ENCODE measurements around the gene ABHD17B.
A peak's percentile ranks its signal among the peaks of the same experiment; 100 is the strongest.
"Not testable (repeated sequence)": the region's sequence is repeated elsewhere in the genome, so short reads cannot be mapped to it uniquely, and the experiment has no call there.

Gene ABHD17B
- total RNA-seq = 23.4 to 30.2 reads per million in 2 experiments

DNA sequence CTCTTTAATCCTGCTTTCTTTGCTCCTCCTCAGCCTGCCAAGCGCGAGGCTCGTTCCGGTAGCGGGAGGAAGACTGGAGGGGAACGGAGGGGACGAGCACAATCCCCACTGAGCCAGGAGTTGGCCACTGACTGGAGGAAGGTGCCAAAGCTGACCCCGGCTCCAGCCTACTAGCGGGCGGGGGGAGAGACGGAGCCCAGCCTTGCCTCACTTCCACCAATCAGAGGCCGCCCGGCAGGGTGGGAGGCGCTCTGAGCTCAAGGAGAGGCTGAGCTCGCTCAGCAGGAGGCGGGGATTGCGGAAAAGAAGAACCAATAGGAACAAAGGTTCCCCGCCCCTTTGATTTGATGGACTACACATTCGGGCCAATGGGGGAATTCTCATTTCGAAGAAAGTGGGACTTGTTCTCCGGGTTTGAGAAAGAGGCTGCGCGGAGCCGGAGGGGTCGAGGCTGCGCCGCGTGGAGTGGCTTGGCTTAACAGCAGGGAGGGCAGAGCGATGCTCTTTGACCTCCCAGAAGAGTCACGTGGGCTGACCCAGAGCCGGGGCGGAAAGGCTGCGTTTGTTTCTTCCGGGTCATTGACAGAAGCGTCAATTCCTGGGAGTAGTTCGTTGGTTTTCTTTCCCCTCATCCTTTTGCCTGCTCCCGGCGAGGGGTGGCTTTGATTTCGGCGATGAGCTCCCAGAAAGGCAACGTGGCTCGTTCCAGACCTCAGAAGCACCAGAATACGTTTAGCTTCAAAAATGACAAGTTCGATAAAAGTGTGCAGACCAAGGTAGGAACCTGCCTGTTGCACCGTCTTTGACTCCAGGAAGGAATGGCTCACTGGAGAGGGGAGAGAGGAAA, at the start of gene ABHD17B, which contains the start of gene C9orf85:
TSS of gene ABHD17B (minus strand) at position 133 of the 847 bp plus-strand sequence. CDS start 36,113 bp downstream, outside the sequence.
TSS of gene C9orf85 (plus strand) at position 579 of the 847 bp plus-strand sequence. CDS start at position 675, 96 bp downstream.
- DNase-seq (ENCODE audit: low read depth) = peak; percentile 94

DNA sequence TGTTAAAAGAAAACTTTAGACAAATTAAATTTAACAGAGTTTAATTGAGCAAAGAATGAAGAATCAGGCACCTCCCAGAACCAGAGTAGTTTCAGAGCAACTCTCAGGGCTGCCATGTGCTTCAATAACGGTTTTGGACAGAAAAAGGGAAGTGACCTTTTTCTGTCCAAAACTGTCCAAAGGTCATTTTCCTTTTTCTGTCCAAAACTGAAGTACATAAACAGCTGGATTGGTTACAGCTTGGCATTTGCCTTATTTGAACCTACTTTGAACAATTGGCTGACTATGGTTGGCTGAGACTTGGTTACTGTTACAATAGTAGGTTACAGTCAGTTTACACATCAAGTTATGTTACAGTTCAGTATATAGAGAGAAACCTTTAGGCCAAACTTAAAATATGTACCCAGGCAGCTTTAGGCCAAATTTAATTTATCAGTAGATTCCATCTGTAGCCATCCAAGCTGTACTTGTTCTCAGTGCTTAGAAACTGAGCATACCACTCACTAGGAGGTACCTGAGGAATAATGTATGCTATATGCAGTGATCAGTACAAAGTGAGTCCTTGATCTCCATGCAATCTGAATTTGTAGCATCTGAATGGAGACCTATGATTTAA, 44.4 kb upstream of the ABHD17B start:
- DNase-seq (ENCODE audit: low read depth) = no peak

DNA sequence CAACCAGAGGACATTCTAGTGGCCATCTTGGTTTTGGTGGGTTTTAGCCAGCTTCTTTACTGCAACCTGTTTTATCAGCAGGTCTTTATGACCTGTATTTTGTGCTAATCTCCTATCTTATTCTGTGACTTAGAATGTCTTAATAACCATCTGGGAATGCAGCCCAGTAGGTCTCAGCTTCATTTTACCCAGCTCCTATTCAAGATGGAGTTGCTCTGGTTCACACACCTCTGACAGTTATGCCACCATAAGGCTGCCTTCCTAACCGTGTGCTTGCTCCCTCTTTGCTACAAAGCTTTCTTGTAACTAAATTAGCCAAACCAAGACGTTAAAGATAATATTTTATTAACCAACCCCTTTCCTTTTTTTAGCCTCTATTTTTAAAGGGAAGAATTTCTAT, 43.7 kb upstream of the ABHD17B start:
- not testable (repeated sequence) for DNase-seq (ENCODE audit: low read depth)

DNA sequence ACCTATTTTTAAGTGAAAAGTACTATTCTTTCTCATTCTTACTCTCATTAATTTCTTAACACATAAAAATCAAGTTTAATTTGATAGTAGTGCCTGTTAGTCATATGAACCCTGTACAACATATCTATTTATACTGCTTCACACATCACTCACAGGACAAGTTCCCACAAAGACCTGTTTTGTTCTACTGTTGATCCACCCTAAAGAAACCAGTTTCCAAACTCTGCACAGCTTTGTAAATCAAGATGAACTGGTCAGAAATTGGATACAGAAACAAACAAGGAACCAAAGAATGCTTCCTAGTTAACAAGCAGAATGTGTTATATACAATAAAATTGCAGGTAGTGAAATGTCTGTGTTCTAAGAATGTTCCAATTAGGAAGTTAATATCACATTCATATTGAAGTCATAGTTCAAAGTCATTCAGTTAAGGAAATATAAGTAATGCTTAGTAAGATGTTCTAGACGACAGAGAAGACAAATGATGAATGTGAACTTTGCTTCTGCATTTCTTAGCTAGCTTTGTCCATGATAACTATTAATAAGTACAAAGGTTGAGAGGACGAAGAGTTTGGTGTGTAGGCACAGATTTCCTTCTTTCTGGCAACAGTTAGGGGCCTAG, 33.9 kb upstream of the ABHD17B start:
- DNase-seq (ENCODE audit: low read depth) = no peak

DNA sequence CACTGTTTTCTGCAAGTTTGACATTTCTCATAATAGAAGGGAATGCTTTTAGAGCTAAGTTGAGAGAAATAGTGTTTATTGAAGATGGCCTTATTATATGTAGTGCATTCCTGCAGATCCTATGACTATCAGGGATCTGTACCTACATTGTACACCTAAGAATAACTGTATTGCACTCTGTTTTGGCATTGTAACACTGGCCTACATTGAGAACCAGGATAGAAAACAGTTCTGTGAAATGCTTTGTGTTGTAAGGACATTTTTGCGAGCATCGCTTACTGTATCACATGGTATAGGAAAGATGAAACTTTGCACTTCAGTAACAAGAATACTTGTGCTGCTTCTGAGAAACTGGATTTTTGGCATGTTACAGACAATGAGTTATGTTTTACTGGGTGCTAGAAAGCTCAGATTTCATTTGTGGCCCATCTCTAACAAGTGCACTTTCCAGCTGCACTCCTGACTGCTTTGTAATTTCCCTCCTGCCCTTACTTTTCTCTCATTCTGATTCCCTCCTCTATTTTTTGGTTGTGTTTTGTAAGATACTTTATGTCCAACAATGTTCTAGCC, 31.1 kb upstream of the ABHD17B start:
- no peak for DNase-seq (ENCODE audit: low read depth)

DNA sequence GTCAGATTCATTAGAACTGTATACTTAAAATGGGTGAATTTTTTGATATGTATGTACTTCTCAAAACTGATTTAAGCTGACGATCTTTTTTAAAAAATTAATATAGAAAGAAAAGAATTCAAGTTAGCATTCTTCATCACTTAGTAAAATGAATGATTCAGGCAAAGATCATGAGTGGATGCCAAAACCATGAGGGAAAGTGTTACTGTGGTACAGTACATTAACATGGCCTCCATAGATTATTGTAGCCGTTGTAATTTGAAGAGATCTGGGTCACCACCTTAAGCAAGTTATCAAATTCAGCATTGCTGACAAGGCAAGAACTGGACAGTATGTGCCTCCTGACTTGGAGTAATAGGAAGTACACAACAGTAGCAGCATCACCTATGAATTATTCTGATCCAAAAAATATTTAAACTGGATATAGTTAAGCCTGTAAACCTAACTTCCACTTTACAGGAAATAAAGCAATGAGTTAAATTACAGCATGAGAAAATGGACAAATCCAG, 30.1 kb upstream of the ABHD17B start:
- DNase-seq (ENCODE audit: low read depth) = no peak

DNA sequence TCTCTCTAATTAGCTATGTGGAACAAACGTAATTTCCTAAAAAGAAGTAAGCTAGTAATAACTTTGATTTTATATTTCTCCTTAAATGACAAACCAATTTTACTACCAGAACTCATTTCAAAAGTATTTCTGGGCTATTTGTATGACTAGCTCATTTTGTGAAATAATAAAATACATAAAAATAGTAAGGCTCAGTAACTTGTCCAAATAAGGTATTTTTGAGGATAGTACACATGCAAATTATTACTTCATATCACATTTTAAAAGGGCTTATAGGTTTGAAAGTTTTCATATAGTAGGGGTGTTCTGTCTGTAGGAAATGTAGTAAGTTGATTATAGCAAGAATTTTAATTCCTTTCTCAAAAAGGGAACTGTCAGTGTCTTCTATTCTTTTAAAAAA, 26.9 kb upstream of the ABHD17B start:
- DNase-seq (ENCODE audit: low read depth) = no peak

DNA sequence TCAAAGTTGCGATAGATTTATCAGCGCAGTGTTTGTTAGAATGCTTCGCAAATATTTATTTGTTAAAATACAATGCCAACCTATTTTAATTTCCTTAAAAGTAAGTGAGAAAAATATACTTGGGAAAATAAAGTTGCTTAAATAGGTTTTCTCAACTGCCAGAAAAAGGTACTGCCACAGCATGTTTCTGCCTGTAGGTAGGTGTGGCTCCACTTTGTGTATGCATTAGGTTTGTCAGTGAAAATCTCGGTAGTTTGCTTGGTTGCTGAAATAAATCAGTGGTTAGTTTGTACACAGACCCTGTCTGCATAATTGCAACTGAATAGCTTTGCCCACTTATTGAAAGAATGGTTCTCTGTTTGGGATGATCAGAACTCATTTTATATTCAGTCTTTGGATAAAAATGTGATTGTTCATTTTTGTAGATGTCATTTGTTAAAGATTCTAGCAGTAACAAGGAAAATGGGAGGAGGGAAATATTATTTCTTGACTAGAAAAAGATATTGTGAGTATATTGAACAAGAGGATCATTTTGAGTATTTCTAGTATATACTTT, 26.2 kb upstream of the ABHD17B start:
- DNase-seq (ENCODE audit: low read depth) = no peak

DNA sequence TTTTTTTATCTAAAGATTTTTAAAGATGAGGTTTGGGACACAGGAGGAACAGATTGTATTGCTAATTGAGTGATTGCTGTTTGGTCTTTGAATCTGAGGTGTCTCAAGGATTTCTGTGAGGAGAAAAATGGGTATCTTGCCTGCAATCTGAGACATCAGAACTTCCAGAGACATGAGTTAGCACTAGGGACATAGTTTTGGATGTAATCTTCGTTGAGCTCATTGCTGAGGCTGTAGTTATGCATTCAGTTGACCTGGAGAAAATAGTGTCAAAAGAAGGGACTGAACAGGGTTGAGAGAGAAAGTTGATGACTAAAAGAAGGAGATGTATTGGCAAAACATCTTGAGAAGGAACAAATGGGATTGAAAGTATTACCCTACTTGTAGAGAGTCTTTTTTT, 25.1 kb upstream of the ABHD17B start:
- no peak for DNase-seq (ENCODE audit: low read depth)

DNA sequence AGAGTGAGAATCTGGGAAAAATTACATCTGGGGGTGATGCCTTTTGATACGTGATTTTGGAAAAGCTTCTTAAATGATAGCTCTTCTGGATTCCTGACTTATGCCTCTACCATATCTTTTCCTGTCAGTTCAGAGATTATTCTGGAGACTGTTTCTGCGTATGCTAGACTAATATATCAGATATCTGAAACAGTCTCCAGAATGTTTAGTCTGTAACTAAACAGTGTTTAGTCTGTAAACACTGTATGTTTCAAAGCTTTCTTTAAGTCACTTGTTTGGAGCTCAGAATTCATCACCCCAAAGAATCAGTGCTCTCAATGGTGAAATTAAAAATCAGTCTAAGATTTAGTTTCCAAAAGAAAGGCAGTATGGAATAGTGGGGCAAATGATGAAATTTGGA, 20.2 kb upstream of the ABHD17B start:
- no peak for DNase-seq (ENCODE audit: low read depth)

DNA sequence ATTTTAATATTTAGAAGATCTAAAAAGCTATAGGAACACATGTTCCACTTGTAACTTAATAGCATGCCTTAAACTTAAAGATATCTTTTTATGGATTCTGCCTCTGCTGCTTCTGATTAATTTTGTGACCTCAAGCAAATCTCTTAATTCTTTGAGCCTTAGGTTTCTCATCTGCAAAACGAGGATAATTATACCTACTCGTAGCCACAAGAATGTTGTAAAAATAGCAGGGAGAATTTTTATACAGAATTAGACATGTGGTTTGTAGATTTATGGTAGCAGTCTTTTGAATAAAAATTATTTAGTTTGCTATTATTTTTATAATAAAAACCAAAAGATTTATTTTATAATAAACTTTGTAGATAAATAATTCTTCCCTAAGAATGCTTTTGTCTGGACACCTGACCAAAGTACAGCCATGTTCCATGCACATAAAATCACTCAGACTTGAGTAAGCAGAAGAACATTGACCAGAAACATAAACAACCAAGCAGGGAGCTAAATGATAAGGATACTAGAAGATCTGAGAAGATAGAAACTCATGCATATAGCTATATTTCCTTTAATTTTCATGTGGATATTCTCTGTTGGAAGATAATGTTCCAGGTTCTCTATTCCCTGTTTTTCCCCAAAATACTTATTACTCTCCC, 18.9 kb upstream of the ABHD17B start:
- no peak for DNase-seq (ENCODE audit: low read depth)

DNA sequence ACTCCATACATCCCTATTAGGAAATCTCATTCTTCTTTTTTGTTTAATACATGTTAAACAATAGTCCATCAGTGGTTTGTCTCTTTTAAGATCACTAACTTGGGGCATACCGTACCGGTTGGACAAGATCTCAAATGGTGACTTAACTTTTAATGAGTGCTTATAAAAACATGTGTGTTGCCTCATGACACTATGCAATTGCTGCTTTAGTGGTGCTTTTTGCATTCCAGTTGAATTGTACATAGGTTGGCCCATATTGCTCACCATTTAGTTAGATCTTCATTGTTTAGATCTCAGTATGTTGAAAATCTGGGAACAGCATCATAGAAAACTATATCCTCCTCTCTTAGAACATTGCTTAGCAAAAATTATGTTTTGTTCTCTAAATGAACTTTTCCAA, 18.2 kb upstream of the ABHD17B start:
- no peak for DNase-seq (ENCODE audit: low read depth)

DNA sequence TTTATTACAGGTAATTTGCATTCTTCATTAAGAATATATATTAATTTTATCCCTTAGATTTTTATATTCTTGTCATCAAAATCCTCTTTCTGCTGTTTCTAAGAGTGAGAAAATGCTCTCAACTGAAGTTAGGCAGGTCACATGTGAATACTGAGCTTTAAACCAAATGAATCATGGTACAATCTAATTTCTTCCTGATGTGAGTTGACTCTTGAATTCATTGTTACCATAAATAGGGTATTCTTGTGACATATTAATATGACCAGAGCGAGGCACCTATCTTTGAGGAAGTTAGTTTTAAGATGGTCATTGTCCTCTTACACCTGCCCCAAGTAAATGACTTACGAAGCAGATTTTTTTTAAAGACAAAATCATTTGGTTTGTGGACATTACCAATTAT, 17.8 kb upstream of the ABHD17B start:
- no peak for DNase-seq (ENCODE audit: low read depth)

DNA sequence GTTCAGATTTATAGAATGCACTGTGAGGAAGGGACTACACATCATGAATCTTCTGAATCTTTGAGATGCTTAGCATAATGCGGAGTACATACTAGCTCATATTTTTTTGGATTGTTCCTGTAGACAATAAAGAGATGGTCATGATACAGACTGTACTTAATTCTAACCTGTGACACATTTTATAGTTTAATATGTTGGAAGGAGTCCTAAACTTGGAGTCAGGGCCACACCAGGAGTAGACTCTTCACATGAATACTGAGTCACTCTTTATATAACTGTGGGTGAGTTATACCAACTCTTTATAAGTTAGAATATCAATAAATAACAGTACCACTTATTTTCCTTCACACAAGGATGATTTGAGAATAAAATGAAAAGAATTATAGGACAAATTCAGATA, 17.4 kb upstream of the ABHD17B start:
- DNase-seq (ENCODE audit: low read depth) = no peak

DNA sequence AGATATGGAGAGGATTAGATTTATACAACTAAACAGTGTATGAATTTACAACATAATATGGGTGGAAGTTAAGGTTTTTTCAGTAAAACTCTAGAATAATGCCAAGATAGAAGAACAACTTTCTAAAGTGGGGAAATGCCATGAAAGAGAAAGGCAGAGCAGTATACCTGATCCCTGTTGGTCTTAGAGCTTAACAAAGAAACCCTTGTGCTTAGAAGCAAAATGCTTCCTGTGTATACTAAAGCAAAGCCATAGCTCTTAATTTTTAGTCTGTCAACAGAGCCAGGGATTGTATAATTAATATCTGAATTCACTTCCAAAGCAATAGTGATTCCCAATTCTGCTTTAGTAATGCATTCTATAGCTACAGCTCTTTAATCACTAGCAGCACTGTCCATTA, 14.8 kb upstream of the ABHD17B start:
- DNase-seq (ENCODE audit: low read depth) = no peak

DNA sequence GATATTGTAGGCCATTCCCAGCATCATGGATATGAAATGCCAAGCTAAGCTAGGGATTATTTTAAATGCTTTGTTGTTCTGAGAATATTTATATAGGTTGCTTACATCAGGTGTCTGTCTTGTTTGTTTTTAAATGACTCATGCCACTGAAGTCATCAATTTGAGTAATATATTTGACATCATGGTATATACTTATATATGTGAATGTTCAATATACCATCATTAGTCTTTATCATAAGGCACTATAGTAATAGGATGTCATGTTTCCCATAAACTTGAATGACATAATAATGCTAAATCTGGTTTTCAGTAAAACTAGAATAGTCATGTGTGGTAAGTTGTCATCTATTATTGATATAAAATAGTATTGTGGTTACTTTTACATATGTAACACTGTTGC, 13.6 kb upstream of the ABHD17B start:
- no peak for DNase-seq (ENCODE audit: low read depth)

DNA sequence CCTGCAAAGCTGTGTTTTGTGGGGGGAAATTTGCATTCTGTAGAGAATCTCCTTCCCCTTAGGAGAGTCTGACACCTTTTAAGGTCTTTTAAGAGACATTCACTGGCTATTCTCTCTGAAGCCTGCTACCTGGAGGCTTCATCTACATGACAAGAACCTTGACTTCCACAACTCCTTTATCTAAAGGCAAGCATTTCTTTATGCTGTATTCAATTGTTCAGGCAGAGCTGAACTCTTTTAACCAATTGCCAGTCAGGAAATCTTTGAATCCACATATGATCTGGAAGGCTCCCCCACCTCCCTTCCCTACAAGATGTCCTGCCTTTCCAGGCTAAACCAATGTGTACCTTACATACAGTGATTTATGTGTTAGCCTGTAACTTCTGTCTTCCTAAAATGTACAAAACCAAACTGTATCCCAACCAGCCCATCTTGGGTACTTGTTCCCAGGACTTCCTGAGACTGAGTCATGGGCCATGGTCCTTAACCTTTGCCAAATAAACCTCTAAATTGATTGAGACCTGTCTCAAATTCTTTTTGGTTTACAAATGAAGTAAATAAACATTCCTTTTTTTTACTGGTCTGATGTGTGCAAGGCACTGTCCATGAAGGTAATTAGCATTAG, 10.3 kb upstream of the ABHD17B start:
- no peak for DNase-seq (ENCODE audit: low read depth)

DNA sequence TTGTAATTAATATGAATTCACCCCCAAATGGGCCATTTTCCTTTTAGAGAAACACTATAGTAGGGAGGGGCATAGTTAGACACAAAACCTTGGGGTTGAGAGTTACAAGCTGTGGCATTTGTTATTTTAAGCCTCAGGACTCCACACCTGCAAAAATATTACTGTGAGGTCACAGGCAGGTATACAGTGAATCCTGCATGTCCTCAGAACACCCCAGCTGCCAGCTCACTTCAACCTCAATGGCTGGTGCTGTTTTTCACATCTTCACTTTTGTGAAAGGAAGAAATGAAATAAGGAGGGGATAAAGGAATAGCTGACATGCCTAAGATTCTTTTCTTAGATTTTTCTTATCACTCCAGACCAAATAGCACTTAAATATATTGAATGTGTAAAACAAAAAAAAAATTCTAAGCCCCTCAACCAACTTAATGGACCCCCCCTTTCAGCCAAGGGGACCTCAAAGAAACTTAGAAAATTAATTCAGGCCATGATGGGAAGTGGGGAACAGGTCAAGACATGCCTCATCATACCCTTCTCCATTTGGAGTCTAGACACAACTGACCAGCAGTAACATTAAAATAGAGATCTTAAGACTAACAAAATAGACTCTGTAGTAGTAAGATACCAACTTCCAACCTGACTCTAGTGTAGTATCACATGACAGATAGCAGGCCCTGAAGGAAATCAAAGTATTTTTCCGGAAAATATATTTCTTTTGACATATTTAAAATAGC, 9.6 kb upstream of the ABHD17B start:
- DNase-seq (ENCODE audit: low read depth) = no peak

DNA sequence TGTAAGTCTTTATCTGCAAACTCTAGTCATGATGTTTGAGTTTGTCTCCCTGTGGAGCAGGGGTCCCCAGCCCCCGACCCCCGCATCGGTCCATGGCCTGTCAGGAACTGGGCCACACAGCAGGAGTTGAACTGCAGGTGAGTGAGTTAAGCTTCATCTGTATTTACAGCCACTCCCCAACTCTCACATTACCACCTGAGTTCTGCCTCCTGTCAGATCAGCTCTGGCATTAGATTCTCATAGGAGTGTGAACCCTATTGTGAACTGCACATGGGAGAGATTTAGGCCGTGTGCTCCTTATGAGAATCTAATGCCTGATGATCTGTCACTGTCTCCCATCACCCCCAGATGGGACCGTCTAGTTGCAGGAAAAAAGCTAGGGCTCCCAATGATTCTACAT, 7.4 kb upstream of the ABHD17B start:
- DNase-seq (ENCODE audit: low read depth) = no peak

DNA sequence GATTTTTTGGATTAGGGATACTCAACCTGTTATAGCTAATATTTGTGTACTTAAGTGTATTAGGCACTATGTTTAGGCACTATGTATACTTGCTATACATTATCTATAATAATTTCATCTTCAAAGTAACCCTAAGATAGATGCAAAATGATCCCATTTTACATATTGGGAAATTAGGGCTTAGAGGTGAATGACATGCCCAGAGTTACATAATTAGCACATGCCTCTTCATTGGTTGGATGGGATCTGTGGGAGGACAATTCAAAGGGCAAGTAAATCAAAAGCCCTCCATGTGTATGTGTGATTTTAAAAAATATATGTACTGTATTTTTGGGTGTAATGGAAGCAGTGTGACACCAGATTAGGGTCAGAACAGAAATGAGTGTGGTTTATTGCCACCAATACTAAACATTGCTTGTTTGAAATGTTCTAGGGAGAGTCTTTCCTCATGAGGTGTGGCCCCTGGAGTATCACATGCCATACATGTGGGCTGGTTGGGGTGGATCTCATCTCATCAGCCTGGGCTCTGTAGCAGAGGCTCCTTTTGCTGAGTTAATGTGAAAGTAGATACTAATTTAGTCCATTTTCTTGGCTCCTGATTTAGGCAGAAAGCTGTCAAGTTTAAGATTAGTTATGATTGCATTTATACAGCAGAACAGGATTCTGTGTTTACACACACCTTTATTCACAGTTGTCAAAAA, 6.0 kb upstream of the ABHD17B start:
- no peak for DNase-seq (ENCODE audit: low read depth)
